NCI-H2107 (cell line): ENCODE results near the gene NTRK3.
"Not testable (repeated sequence)": the region's sequence is repeated elsewhere in the genome, so short reads cannot be mapped to it uniquely, and the experiment has no call there.

Experiments
- DNase-seq: peaks from one replicate; lab custom pipeline; 2025; lab: John Stamatoyannopoulos, UW

NTRK3 gene

GRCh38 chr15:88073391-88073691, 183.2 kb downstream of the NTRK3 start:
- DNase-seq = no peak

GRCh38 chr15:88072598-88073390, 183.7 kb downstream of the NTRK3 start:
- no peak for DNase-seq

- DNase-seq = not testable (repeated sequence)
Observed at GRCh38 chr15:88072133-88072532, 184.4 kb downstream of the NTRK3 start.

- no peak for DNase-seq
Observed at GRCh38 chr15:88071141-88071540, 185.4 kb downstream of the NTRK3 start.

- no peak for DNase-seq
Observed at GRCh38 chr15:88069561-88069960, 187.0 kb downstream of the NTRK3 start.

GRCh38 chr15:88067331-88067685, 189.2 kb downstream of the NTRK3 start:
- DNase-seq = no peak

- no peak for DNase-seq
Observed at GRCh38 chr15:88066636-88067330, 189.8 kb downstream of the NTRK3 start.

- DNase-seq = no peak
Observed at GRCh38 chr15:88061452-88061851, 195.1 kb downstream of the NTRK3 start.

GRCh38 chr15:88060383-88060782, 196.2 kb downstream of the NTRK3 start:
- DNase-seq = no peak

GRCh38 chr15:88057836-88058235, 198.7 kb downstream of the NTRK3 start:
- DNase-seq = no peak

- no peak for DNase-seq
Observed at GRCh38 chr15:88049506-88049905, 207.0 kb downstream of the NTRK3 start.

GRCh38 chr15:88048755-88049154, 207.8 kb downstream of the NTRK3 start:
- no peak for DNase-seq

- no peak for DNase-seq
Observed at GRCh38 chr15:88048237-88048636, 208.3 kb downstream of the NTRK3 start.

- DNase-seq = no peak
Observed at GRCh38 chr15:88046576-88047129, 209.9 kb downstream of the NTRK3 start.

GRCh38 chr15:88043396-88043795, 213.1 kb downstream of the NTRK3 start:
- no peak for DNase-seq

- no peak for DNase-seq
Observed at GRCh38 chr15:88042047-88042446, 214.5 kb downstream of the NTRK3 start.

GRCh38 chr15:88040516-88040915, 216.0 kb downstream of the NTRK3 start:
- no peak for DNase-seq

GRCh38 chr15:88038261-88038660, 218.3 kb downstream of the NTRK3 start:
- DNase-seq = no peak

- no peak for DNase-seq
Observed at GRCh38 chr15:88036154-88036839, 220.2 kb downstream of the NTRK3 start.

GRCh38 chr15:88035381-88035780, 221.2 kb downstream of the NTRK3 start:
- no peak for DNase-seq

- DNase-seq = not testable (repeated sequence)
Observed at GRCh38 chr15:88033421-88033820, 223.1 kb downstream of the NTRK3 start.

GRCh38 chr15:88032787-88033186, 223.8 kb downstream of the NTRK3 start:
- no peak for DNase-seq

GRCh38 chr15:88031461-88031860, 225.1 kb downstream of the NTRK3 start:
- DNase-seq = no peak
